Vagina (tissue), 2 donors: ENCODE results near the gene LPCAT1. TPM values are rescaled to one million over a fixed set of nuclear protein-coding genes. Genes with fewer than 3 reads are reported as not detected.

ENCODE experiments used
- DNase-seq, 2 donors: peaks; one replicate each; pipeline ENCODE4 v3.0.0-alpha.2; 2017; ENCODE audit errors: extremely low spot score in 2 of 2
- H3K27ac ChIP-seq: fragments of 200-600 bp; sonication (generic); one replicate; pipeline ENCODE4 v1.5.1; 2019
- H3K27me3 ChIP-seq: fragments of 200-600 bp; sonication (generic); one replicate; pipeline ENCODE4 v1.5.1; 2019
- H3K36me3 ChIP-seq, 2 donors: fragments of 200-600 bp; sonication (generic); one replicate each; pipeline ENCODE4 v1.5.1; 2017 to 2019
- H3K4me1 ChIP-seq: fragments of 200-600 bp; sonication (generic); one replicate; pipeline ENCODE4 v1.5.1; 2019
- H3K4me3 ChIP-seq, 2 donors: fragments of 200-600 bp; sonication (generic); 1 replicate in 1 of 2; 2 replicates in 1 of 2; pipeline ENCODE4 v1.5.1; 2016 to 2019
- H3K9me3 ChIP-seq: fragments of 200-600 bp; sonication (generic); one replicate; pipeline ENCODE4 v1.5.1; 2019
- CTCF ChIP-seq, 3 experiments: fragments of 450-650 bp in 2 of 3; fragments of 200-600 bp in 1 of 3; sonication (generic) in 1 of 3; IDR thresholded peaks; one replicate each; pipeline ENCODE4 v1.5.1; 2017 to 2019; ENCODE audit warnings: antibody characterized with exemption in 3 of 3, mild to moderate bottlenecking in 2 of 3, moderate library complexity in 2 of 3
- POLR2A ChIP-seq, 2 donors: fragments of 450-650 bp; IDR thresholded peaks; one replicate each; pipeline ENCODE4 v1.6.1; 2017; ENCODE audit warnings: antibody characterized with exemption in 2 of 2, mild to moderate bottlenecking in 2 of 2, moderate library complexity in 2 of 2
- POLR2AphosphoS5 ChIP-seq, 2 donors: sonication (generic); formaldehyde crosslinking; IDR thresholded peaks; one replicate each; pipeline ENCODE4 v1.9.0; 2017; ENCODE audit warnings: antibody characterized with exemption in 2 of 2, mild to moderate bottlenecking in 2 of 2, low read depth in 1 of 2; ENCODE audit not compliant: insufficient read depth in 1 of 2
- intact Hi-C: fragments of 100-400 bp; cut with DNase I; formaldehyde crosslinking; loops from one replicate; pipeline ENCODE4 v1.15.1; 2023
- total RNA-seq: library from RNA; depleted of rRNA; stranded (reverse); fragments of >200 nt; gene quantifications from one replicate; pipeline ENCODE4 v1.2.3, GENCODE V29; 2016

Gene LPCAT1
- total RNA-seq, 1 donor from 2014 or later: 29.7 TPM

GRCh38 chr5:1511651-1512540 is 11.9 kb downstream of the LPCAT1 start:
- no peak for TF ChIP-seq POLR2AphosphoS5 (IDR thresholded peaks at IDR 0.05; ENCODE audit: insufficient read depth in 1 of 2, low read depth in 1 of 2)
- TF ChIP-seq POLR2A (IDR thresholded peaks at IDR 0.05): no peak
- TF ChIP-seq CTCF (IDR thresholded peaks at IDR 0.05): no peak
- H3K9me3 ChIP-seq: no peaks in the 10 kb centered on the region
- peaks cover 18% of the 10 kb centered on the region for H3K4me1 ChIP-seq
- intact Hi-C loops: no loop called here
- H3K27ac ChIP-seq: no peak overlapping the region
- no peak overlapping the region for H3K4me3 ChIP-seq
- H3K36me3 ChIP-seq: peaks cover 0 to 6% of the 10 kb centered on the region in 2 donors
- peak; percentile 80 to 91 for DNase-seq
- no peaks in the 10 kb centered on the region for H3K27me3 ChIP-seq

GRCh38 chr5:1511048-1511447 is 12.7 kb downstream of the LPCAT1 start:
- Histone ChIP-seq H3K36me3 (peaks cover 0 to 6% of the 10 kb centered on the region in 2 donors), H3K4me3 (no peak overlapping the region), H3K9me3 (no peaks in the 10 kb centered on the region), H3K27me3 (no peaks in the 10 kb centered on the region), H3K4me1 (peaks cover 24% of the 10 kb centered on the region), H3K27ac (no peak overlapping the region)
- intact Hi-C loops: no loop called here
- TF ChIP-seq POLR2A (IDR thresholded peaks at IDR 0.05): no peak
- no peak for TF ChIP-seq POLR2AphosphoS5 (IDR thresholded peaks at IDR 0.05; ENCODE audit: insufficient read depth in 1 of 2, low read depth in 1 of 2)
- TF ChIP-seq CTCF (IDR thresholded peaks at IDR 0.05): no peak
- peak; percentile 60 to 94 for DNase-seq

GRCh38 chr5:1510631-1511030 is 13.1 kb downstream of the LPCAT1 start:
- Histone ChIP-seq H3K9me3 (no peaks in the 10 kb centered on the region), H3K27ac (no peak overlapping the region), H3K4me3 (no peak overlapping the region), H3K36me3 (peaks cover 0 to 6% of the 10 kb centered on the region in 2 donors), H3K4me1 (peaks cover 24% of the 10 kb centered on the region), H3K27me3 (no peaks in the 10 kb centered on the region)
- peak in 1 of 2 donors; percentile 40 for DNase-seq
- TF ChIP-seq POLR2AphosphoS5 (IDR thresholded peaks at IDR 0.05; ENCODE audit: insufficient read depth in 1 of 2, low read depth in 1 of 2) (no peak), POLR2A (IDR thresholded peaks at IDR 0.05) (no peak), CTCF (IDR thresholded peaks at IDR 0.05) (no peak)
- intact Hi-C loops: no loop called here

- H3K4me1 ChIP-seq: peaks cover 27% of the 10 kb centered on the region
- no peaks in the 10 kb centered on the region for H3K9me3 ChIP-seq
- no peaks in the 10 kb centered on the region for H3K27me3 ChIP-seq
- DNase-seq: peak in 1 of 2 donors; percentile 49
- H3K4me3 ChIP-seq: no peak overlapping the region
- TF ChIP-seq POLR2AphosphoS5 (IDR thresholded peaks at IDR 0.05; ENCODE audit: insufficient read depth in 1 of 2, low read depth in 1 of 2) (no peak), POLR2A (IDR thresholded peaks at IDR 0.05) (no peak), CTCF (IDR thresholded peaks at IDR 0.05) (no peak)
- H3K36me3 ChIP-seq: peaks cover 0 to 6% of the 10 kb centered on the region in 2 donors
- H3K27ac ChIP-seq: no peak overlapping the region
- intact Hi-C loops: no loop called here
These were observed 13.6 kb downstream of the LPCAT1 start for GRCh38 chr5:1510151-1510561.
